Activated naive CD8-positive, alpha-beta T cell treated with anti-CD3 and anti-CD28 coated beads, Interleukin-2, amount 50 U/mL, for 16 hours (primary cell): ENCODE results near the gene STRN4.

ENCODE experiments used
- DNase-seq: peaks from one replicate; pipeline ENCODE4 v3.0.0-alpha.2; 2020; ENCODE audit warnings: low read depth, low spot score

STRN4 gene

GRCh38 chr19:46725036-46725820, 21.0 kb downstream of the STRN4 start:
- DNase-seq: no peak

GRCh38 chr19:46724468-46724867, 21.8 kb downstream of the STRN4 start:
- no peak for DNase-seq

GRCh38 chr19:46723471-46723870, 22.8 kb downstream of the STRN4 start:
- no peak for DNase-seq

DNA sequence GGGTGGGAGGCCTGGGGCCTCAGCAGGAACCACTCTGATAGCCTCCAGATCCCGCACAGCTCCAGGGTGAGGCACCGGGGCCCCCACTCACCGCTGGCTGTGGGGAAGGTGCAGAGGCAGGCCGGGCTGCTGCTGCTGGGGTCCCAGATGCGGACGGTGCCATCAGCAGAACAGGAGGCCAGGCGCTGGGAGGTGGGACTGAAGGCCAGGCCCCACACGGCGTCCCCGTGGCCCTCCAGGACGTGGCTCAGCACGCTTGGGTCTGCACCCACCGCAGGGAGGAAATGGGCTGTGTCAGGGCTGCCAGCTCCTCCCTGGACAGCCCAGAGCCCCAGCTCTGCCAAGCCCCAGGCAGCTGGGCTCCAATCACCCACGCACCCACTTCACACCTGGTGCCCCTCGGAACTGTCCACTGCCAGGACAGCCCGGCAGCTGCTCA, 23.2 kb downstream of the STRN4 start:
- DNase-seq: no peak

DNA sequence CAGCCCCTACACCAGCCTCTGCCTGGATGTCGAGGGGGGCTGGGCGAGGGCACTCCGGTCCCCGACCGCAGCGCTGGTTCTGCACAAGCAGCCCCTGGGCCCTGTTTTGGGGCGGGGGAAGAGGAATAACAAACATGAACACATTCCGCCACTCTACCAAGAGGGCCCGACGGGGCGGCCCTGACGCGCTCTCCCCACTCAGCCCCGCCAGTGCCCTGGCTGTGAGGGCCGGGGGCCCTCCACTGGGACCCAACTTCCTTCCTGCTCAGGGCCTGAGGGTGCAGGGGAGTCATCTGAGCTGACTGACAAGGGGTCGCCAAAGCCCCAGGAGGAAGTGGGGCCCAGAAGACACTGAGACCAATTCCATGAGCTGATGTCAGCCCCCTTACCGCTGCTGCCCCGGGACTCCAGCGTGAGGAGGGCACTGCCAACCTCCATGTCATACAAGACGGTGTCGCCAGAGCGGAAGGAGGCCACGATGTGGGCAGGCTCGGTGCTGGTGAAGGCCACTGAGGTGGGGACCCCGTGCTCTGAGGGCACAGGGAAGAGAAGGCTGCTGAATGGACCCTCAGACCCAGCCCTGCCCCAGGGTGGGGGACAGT, 23.7 kb downstream of the STRN4 start:
- no peak for DNase-seq

GRCh38 chr19:46722004-46722380, 24.3 kb downstream of the STRN4 start:
- DNase-seq: no peak

DNA sequence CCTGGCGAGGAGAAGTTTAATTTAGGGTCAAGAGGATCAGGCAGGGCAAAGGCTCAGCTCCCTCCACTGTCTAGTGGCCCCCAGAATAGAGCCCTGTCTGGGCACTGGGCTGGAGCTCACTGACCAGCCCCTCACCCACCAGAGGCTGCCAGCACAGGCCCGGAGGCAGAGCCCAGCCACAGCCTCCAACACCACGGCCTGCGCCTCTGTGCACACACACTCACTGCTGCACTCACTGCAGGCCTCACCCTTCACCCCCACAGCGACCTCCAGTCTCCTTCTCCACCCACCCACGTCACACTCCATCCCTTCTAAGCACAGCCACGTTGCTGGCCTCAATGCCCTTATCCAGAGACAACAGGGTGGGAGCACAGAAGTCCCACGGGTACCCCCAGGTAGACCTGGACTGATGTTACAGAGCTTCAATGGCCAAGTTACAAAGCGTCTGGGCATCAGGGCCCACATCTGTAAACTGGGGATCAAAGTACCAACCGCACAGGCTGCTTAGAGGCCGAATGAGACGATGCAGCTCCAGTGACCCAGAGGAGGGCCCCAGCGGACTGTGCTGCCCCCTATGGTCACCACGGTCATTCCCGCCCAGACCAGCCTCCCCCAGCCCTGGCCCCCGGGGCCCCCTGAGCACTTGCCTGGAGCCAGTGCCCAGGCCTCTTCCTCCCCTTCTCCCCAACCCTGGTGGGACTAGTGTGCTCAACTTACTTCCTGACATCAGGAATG, 24.8 kb downstream of the STRN4 start:
- no peak for DNase-seq

GRCh38 chr19:46720503-46721239, 25.6 kb downstream of the STRN4 start:
- DNase-seq: no peak

DNA sequence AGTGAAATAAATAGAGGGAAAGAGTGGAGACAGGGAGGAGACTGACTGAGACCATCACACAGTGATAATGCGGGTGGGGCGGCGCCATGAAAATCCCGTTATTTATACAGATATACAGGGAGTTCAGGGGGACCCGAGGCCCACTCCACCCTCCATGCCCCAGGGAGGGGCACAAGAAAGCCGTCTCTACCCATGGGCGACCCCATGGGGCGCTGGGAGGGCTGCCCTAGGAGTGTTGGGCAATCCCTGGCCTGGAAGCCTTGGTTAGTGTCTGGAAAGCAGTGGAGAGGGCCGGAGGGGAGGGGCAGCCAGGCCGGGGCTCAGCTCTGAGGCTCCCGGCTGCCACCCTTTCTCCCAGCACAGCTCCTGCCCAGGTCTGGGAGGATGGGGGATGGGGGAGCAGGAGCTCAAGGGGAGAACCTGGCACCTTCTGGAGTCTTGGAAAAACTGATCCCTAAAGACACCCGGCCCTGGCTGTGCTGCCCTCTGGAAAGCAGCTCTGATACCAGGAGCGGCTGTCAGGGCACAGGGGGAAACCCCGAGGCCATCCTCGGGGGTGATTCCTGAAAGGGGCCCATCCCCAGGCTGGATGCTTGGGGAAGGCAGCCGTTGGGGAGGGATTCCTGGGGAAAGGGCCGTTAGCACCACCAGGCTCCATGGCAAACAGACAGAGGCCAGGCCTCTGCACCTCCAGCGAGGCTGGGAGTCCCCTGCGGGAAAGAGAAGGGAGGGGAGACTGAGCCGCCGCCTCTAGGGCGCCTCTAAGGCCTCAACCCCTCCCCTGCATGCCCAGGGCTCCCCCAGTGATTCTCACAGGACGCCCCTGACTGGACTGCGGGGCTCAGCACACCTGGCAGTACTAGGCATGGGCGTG, 26.4 kb downstream of the STRN4 start:
- no peak for DNase-seq

- DNase-seq: no peak
Measured at GRCh38 chr19:46718934-46719622, 27.2 kb downstream of the STRN4 start.

DNA sequence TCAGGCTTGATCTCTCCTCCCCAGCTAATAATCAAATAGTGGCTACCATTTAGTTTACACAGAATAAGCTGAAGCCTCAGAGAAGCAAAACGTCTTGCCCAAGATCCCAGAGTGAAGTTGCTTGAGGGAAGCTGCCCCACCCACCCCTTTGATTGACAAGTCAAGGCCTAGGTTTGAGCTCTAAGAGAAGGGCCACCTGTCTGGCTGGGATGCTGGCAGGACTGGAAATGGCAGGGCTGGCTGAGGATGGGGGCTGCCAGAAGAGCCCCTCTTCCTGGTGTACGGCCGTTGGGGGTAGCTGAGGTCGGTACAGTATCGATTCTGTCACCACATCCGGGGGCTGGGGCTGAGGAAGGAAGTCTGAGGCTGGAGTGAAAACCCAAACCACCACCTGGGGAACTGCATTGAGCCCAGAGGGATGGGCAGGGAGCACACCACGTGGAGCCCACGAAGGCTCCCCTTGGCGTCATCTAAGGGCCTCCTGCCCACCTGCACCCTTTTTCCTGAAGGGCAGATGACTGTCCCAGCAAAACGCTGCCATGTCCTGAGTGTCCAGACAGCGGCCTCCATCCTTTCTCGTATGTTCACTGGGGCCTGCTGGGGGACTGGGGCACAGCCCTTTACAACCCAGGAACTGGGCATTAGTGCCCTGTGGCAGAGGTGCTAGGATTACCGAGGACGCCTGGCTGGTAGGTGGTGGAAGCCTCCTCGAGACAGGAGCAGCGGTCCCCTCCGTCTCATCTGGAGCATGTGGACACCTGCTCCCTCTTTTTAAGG, 27.9 kb downstream of the STRN4 start:
- DNase-seq: peak; percentile 6

- no peak for DNase-seq
Measured at GRCh38 chr19:46717716-46718143, 28.5 kb downstream of the STRN4 start.

GRCh38 chr19:46717034-46717715, 29.1 kb downstream of the STRN4 start, which contains the start of gene PRKD2:
PRKD2 (minus strand) TSS chr19:46717114; CDS start chr19:46716370, 744 bp downstream.
- DNase-seq: peak; percentile 76

- no peak for DNase-seq
Measured at GRCh38 chr19:46716672-46717033, 29.6 kb downstream of the STRN4 start.

GRCh38 chr19:46715975-46716671, 30.1 kb downstream of the STRN4 start:
- DNase-seq: no peak

- DNase-seq: no peak
Measured at GRCh38 chr19:46715620-46715974, 30.7 kb downstream of the STRN4 start.

- DNase-seq: peak; percentile 58
Measured at GRCh38 chr19:46714444-46715106, 31.7 kb downstream of the STRN4 start.
